ENCODE measurements around the gene ERV3-1.
"Not testable (repeated sequence)": the region's sequence is repeated elsewhere in the genome, so short reads cannot be mapped to it uniquely, and the experiment has no call there.

The ERV3-1 gene

DNA sequence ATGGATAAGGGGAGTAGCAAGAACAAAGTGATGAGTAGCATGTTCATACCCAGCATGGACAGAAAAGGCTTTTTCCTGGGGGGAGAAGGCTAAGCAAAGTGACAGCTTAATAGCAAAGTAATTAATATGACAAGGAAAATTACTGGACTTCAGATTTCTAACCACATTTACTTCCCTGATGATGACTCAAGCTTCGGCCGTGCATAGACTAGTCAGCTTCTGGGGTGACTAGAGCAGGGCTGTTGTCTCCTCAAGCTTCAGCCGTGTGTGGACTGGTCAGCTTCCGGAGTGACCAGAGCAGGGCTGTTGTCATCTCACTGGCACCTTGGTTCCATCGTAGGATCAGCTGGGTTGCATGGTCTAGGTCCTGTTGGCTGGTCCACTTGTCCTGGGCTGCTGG lies 13.5 kb downstream of the ERV3-1 start:
- DNase-seq, result no peak
- Mint-ChIP-seq H3K27me3 (no peaks in the 10 kb centered on the region), H3K36me3 (ENCODE audit: low read depth) (peaks cover 44% of the 10 kb centered on the region), H3K4me3 (no peak overlapping the region), H3K27ac (no peak overlapping the region), H3K9me3 (peaks cover 80% of the 10 kb centered on the region), H3K4me1 (ENCODE audit: low read depth) (no peaks in the 10 kb centered on the region)

DNA sequence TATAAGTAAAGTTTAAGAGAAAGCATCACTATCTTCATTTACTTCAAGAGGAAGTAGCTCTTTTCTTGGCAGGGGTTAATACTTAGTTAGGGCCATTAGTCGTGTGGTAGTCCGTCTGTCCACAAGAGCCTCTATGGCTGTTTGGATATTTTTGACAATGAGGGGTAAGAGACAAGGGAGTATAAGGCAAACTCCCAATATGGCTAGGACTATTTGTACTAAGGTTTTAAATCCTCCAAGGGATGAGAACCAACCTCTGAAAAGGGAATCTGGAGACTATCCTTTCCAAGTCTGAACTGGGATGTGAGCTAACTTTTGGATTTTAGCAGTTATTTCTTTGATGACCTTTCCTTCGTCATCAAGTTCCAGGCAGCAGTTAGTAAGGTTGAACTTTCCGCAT lies 15.6 kb downstream of the ERV3-1 start, which contains the start of gene ZNF117:
Gene ZNF117, minus strand, starts transcription at position 101 of the 400 bp plus-strand sequence.
- Mint-ChIP-seq H3K27ac (no peak within 1 kb of the TSS), H3K36me3 (ENCODE audit: low read depth) (peaks cover 58% of the 10 kb centered on the region), H3K4me3 (no peak within 1 kb of the TSS), H3K9me3 (peaks cover 84% of the 10 kb centered on the region), H3K27me3 (no peaks in the 10 kb centered on the region), H3K4me1 (ENCODE audit: low read depth) (no peaks in the 10 kb centered on the region)
- no peak for DNase-seq

DNA sequence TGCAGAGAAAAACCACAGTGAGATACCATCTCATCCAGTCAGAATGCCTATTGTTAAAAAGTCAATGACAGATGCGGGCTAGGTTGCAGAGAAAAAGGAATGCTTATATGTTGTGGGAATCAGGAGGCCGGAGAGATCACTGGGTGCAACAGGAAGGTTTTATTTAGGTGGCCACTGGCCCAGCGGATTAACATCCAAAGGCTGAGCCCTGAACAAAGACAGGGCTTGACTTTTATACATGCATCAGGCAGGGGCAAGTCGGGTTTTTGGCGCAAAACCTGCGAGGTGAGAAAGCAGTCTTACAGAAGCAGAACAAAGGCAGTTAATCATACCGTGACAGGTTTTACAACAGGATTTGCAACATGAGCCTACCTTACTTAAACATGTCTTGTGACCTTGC lies 16.3 kb downstream of the ERV3-1 start:
- no peak overlapping the region for H3K27ac Mint-ChIP-seq
- no peak overlapping the region for H3K4me3 Mint-ChIP-seq
- H3K36me3 Mint-ChIP-seq (ENCODE audit: low read depth), result peaks cover 61% of the 10 kb centered on the region
- no peaks in the 10 kb centered on the region for H3K4me1 Mint-ChIP-seq (ENCODE audit: low read depth)
- no peaks in the 10 kb centered on the region for H3K27me3 Mint-ChIP-seq
- peaks cover 81% of the 10 kb centered on the region for H3K9me3 Mint-ChIP-seq
- no peak for DNase-seq

DNA sequence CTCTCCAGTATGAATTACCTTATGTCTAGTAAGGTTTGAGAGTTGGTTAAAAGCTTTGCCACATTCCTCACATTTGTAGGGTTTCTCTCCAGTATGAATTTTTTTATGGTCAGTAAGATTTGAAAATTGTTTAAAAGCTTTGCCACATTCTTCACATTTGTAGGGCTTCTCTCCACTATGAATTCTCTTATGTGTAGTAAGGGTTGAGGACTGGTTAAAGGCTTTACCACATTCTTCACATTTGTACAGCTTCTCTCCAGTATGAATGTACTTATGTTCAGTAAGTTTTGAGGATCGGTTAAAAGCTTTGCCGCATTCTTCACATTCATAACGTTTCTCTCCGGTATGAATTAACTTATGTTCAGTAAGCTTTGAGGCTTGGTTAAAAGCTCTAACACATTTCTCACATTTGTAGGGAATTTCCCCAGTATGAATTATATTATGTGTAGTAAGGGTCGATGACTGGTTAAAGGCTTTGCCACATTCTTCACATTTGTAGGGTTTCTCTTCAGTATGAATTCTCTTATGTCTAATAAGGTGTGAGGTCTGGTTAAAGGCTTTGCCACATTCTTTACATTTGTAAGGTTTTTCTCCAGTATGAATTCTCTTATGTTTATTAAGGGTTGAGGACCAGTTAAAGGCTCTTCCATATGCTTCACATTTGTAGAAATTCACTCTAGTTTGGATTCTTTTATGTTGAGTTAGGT lies 27.8 kb downstream of the ERV3-1 start:
- no peak for DNase-seq
- no peak overlapping the region for H3K27ac Mint-ChIP-seq
- H3K4me3 Mint-ChIP-seq, result no peak overlapping the region
- peaks cover 64% of the 10 kb centered on the region for H3K36me3 Mint-ChIP-seq (ENCODE audit: low read depth)
- H3K27me3 Mint-ChIP-seq, result no peaks in the 10 kb centered on the region
- peaks cover 58% of the 10 kb centered on the region for H3K9me3 Mint-ChIP-seq
- no peaks in the 10 kb centered on the region for H3K4me1 Mint-ChIP-seq (ENCODE audit: low read depth)

- Mint-ChIP-seq H3K4me1 (ENCODE audit: low read depth) (no peaks in the 10 kb centered on the region), H3K9me3 (peaks cover 36% of the 10 kb centered on the region), H3K27me3 (peaks cover 2% of the 10 kb centered on the region), H3K27ac (no peak overlapping the region), H3K4me3 (no peak overlapping the region), H3K36me3 (ENCODE audit: low read depth) (peaks cover 7% of the 10 kb centered on the region)
- no peak for DNase-seq
Observed at GRCh38 chr7:64965594-64965993, 40.9 kb downstream of the ERV3-1 start.

DNA sequence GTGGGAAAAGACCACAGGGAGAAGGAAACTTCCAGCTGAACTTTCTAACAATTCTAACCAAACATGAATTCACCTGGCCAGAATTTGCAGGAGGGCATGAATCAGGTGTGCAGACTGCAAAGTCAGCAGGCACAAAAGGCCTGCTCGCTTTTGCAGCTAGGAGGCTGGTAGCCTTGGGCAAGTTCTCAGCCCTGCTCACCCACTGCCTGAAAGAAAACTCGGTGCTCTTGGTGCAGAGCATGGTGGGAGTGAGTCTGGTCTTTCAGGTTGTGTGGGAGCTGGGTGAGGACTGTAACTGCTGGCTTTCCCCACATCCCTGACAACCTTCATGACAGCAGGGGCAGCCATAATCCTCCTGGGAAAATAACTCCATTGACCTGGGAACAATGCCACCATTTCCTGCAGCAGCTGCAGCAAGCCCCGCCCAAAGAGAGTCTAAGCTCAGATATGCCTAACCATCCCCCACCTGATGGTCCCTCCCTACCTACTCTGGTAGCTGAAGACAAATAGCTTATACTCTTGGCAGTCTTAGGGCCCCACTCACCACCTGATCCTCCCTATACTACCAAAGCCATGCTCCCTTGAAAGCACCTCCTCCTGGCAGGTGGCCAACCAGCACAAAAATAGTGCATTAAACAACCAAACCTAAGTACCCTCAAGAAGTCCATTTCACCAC lies 47.3 kb downstream of the ERV3-1 start:
- no peaks in the 10 kb centered on the region for H3K4me1 Mint-ChIP-seq (ENCODE audit: low read depth)
- no peaks in the 10 kb centered on the region for H3K36me3 Mint-ChIP-seq (ENCODE audit: low read depth)
- H3K4me3 Mint-ChIP-seq, result no peak overlapping the region
- H3K27ac Mint-ChIP-seq, result no peak overlapping the region
- H3K9me3 Mint-ChIP-seq, result peaks cover 28% of the 10 kb centered on the region
- DNase-seq, result no peak
- H3K27me3 Mint-ChIP-seq, result peaks cover 2% of the 10 kb centered on the region

DNA sequence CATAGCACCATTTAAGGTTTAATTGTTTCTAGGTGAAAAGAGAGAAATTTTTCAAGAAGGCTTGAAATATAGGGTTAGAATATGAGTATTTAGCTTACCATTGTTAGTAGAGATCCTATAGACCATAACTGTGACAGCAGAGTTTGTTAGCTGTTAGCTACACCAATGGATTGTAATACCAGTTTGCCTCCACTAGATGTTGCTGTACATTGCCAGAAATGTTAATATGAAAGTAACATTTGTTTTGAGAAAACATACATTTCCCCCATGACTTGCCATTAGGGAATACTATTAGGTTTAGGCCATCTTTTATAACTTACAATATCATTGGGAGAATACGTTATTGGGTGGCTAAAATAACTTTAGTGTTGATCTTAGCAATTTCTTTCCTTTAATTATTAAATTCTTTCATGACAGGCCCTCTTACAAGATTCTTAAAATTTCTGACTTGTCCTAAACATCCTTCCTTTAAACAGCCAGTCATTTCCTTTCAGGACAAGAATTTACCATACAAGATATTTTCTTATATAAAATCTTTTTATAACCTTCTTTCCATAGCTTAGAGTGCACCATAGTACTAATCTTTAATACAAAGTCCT lies 55.1 kb downstream of the ERV3-1 start:
- Mint-ChIP-seq H3K4me3 (no peak overlapping the region), H3K9me3 (no peaks in the 10 kb centered on the region), H3K27ac (no peak overlapping the region), H3K27me3 (peaks cover 30% of the 10 kb centered on the region), H3K36me3 (ENCODE audit: low read depth) (no peaks in the 10 kb centered on the region), H3K4me1 (ENCODE audit: low read depth) (peaks cover 3% of the 10 kb centered on the region)
- DNase-seq, result no peak

DNA sequence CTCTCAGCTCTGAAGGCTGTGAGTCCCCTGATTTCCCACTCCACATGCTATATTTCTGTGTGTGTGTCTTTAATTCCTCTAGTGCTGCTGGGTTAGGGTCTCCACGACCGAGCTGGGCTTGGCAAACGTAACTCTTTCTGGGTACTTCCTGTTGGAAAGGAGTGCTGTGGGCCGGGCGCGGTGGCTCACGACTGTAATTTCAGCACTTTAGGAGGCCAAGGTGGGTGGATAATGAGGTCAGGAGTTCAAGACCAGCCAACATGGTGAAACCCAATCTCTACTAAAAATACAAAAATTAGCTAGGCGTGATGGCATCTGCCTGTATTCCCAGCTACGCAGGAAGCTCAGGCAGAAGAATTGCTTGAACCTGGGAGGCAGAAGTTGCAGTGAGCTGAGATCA lies 55.8 kb downstream of the ERV3-1 start:
- not testable (repeated sequence) for H3K9me3 Mint-ChIP-seq; H3K4me3 Mint-ChIP-seq; H3K27ac Mint-ChIP-seq; H3K36me3 Mint-ChIP-seq (ENCODE audit: low read depth); H3K4me1 Mint-ChIP-seq (ENCODE audit: low read depth); DNase-seq
- peaks cover 37% of the 10 kb centered on the region for H3K27me3 Mint-ChIP-seq

- H3K4me3 Mint-ChIP-seq; H3K4me1 Mint-ChIP-seq (ENCODE audit: low read depth); H3K9me3 Mint-ChIP-seq; H3K36me3 Mint-ChIP-seq (ENCODE audit: low read depth); H3K27ac Mint-ChIP-seq; DNase-seq: not testable (repeated sequence)
- peaks cover 51% of the 10 kb centered on the region for H3K27me3 Mint-ChIP-seq
Observed at GRCh38 chr7:64948774-64949173, 57.7 kb downstream of the ERV3-1 start.

GRCh38 chr7:64947252-64948000 lies 59.1 kb downstream of the ERV3-1 start:
- Mint-ChIP-seq H3K9me3 (no peaks in the 10 kb centered on the region), H3K36me3 (ENCODE audit: low read depth) (no peaks in the 10 kb centered on the region), H3K27me3 (peaks cover 51% of the 10 kb centered on the region), H3K4me3 (no peak overlapping the region), H3K27ac (no peak overlapping the region), H3K4me1 (ENCODE audit: low read depth) (peaks cover 3% of the 10 kb centered on the region)
- DNase-seq, result no peak

GRCh38 chr7:64946772-64947171 lies 59.7 kb downstream of the ERV3-1 start:
- Mint-ChIP-seq H3K4me1 (ENCODE audit: low read depth) (peaks cover 3% of the 10 kb centered on the region), H3K9me3 (no peaks in the 10 kb centered on the region), H3K36me3 (ENCODE audit: low read depth) (no peaks in the 10 kb centered on the region), H3K27ac (no peak overlapping the region), H3K27me3 (peaks cover 51% of the 10 kb centered on the region), H3K4me3 (no peak overlapping the region)
- DNase-seq, result peak; percentile 37

GRCh38 chr7:64945503-64946175 lies 60.8 kb downstream of the ERV3-1 start:
- no peaks in the 10 kb centered on the region for H3K9me3 Mint-ChIP-seq
- peaks cover 49% of the 10 kb centered on the region for H3K27me3 Mint-ChIP-seq
- no peak for DNase-seq
- no peak overlapping the region for H3K27ac Mint-ChIP-seq
- no peak overlapping the region for H3K4me3 Mint-ChIP-seq
- H3K4me1 Mint-ChIP-seq (ENCODE audit: low read depth), result peaks cover 3% of the 10 kb centered on the region
- no peaks in the 10 kb centered on the region for H3K36me3 Mint-ChIP-seq (ENCODE audit: low read depth)

DNA sequence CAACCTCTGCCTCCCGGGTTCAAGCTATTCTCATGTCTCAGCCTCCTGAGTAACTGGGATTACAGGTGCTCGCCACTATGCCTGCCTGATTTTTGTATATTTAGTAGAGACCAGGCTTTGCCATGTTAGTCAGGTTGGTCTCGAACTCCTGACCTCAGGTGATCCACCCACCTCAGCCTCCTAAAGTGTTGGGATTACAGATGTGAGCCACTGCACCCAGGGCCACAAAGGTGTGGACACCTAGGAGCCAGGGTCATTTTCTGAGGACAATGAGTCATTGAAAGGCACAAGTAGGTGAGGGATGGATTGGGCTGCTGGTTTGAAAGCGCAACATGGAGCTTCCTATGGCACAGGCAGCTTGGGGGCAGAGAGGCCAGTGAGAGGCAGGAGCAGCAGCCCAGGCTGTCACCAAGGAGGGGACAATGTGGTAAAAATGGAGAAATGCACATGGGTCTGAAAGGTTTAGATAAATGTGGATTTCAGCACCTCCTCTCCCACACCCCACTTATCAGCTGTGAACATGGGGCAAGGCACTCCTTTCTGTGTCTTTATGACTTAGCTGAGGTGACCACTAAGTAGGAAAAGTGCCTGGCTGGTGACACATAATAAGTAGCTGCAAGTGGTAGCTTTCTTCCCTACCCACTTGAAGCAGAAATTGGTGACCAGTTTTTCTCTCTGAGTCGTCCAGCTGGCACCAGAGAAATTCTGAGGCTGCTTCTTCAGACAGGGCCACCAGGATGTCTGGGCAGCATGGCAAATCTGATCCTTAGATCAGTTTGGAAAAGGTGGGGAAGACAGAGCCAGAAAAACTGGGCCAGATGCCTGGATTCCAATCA lies 61.6 kb downstream of the ERV3-1 start:
- not testable (repeated sequence) for H3K4me3 Mint-ChIP-seq; DNase-seq; H3K4me1 Mint-ChIP-seq (ENCODE audit: low read depth); H3K36me3 Mint-ChIP-seq (ENCODE audit: low read depth); H3K27ac Mint-ChIP-seq; H3K9me3 Mint-ChIP-seq
- peaks cover 48% of the 10 kb centered on the region for H3K27me3 Mint-ChIP-seq

Measured in activated T-cell treated with anti-CD3 and anti-CD28 coated beads, Interleukin-2, amount 50 U/mL, for 24 hours (primary cell).